ENCODE data around the gene SETD1B. TPM values are rescaled to one million over a fixed set of nuclear protein-coding genes. Genes with fewer than 3 reads are reported as not detected.

SETD1B gene
- total RNA-seq, 4 donors from 2014 or later: 10.1 to 15.0 (median 11.6) TPM

GRCh38 chr12:121813951-121814350 is 10.1 kb downstream of the SETD1B start:
- WGBS, 2 donors: 89 to 90% methylated on average over 7 to 13 of the region's 14 CpGs
- TF ChIP-seq POLR2A (IDR thresholded peaks at IDR 0.05): no peak
- TF ChIP-seq CTCF (IDR thresholded peaks at IDR 0.05): no peak
- no peak overlapping the region for H3K4me3 ChIP-seq (ENCODE audit: low read depth, poor library complexity, severe bottlenecking)
- no peak for DNase-seq (ENCODE audit: low spot score in 2 of 2)
- intact Hi-C loops (cut with DNase I; ENCODE audit: low total_unique reads): no loop called here

GRCh38 chr12:121814429-121815119 is 10.8 kb downstream of the SETD1B start:
- H3K4me3 ChIP-seq (ENCODE audit: low read depth, poor library complexity, severe bottlenecking): no peak overlapping the region
- no peak for TF ChIP-seq POLR2A (IDR thresholded peaks at IDR 0.05)
- no peak for TF ChIP-seq CTCF (IDR thresholded peaks at IDR 0.05)
- WGBS, 2 donors: 92% methylated on average over 21 to 31 of the region's 31 CpGs
- intact Hi-C loops (cut with DNase I; ENCODE audit: low total_unique reads): no loop called here
- peak in 1 of 2 donors; percentile 86 for DNase-seq (ENCODE audit: low spot score in 2 of 2)

GRCh38 chr12:121815263-121815662 is 11.5 kb downstream of the SETD1B start:
- 82 to 91% methylated on average over 8 of the region's 8 CpGs for WGBS, 2 donors
- intact Hi-C loops (cut with DNase I; ENCODE audit: low total_unique reads): no loop called here
- no peak overlapping the region for H3K4me3 ChIP-seq (ENCODE audit: low read depth, poor library complexity, severe bottlenecking)
- DNase-seq (ENCODE audit: low spot score in 2 of 2): no peak
- TF ChIP-seq CTCF (IDR thresholded peaks at IDR 0.05): no peak
- TF ChIP-seq POLR2A (IDR thresholded peaks at IDR 0.05): no peak

DNA sequence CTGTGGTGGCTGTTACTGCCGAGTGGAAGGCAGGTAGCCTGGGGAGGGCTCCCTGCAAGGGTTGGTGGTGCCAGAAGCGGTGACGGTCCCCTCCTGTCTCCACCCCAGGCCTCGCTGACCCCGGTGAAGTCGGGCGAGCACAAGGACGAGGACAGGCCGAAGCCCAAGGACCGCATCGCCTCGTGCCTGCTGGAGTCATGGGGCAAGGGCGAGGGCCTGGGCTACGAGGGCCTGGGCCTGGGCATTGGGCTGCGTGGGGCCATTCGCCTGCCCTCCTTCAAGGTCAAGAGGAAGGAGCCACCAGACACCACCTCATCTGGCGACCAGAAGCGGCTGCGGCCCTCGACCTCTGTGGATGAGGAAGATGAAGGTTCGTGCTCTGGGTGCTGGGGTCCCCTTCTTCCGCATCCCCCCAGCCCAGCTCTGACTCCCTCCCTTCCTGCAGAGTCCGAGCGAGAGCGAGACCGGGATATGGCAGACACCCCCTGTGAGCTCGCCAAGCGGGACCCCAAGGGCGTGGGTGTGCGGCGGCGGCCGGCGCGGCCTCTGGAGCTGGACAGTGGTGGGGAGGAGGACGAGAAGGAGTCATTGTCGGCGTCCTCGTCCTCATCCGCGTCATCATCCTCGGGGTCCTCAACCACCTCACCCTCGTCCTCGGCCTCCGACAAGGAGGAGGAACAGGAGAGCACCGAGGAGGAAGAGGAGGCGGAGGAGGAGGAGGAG is 13.3 kb downstream of the SETD1B start:
- 94% methylated on average over 40 to 47 of the region's 47 CpGs for WGBS, 2 donors
- TF ChIP-seq CTCF (IDR thresholded peaks at IDR 0.05): no peak
- no peak for TF ChIP-seq POLR2A (IDR thresholded peaks at IDR 0.05)
- intact Hi-C loops (cut with DNase I; ENCODE audit: low total_unique reads): no loop called here
- DNase-seq (ENCODE audit: low spot score in 2 of 2): no peak
- H3K4me3 ChIP-seq (ENCODE audit: low read depth, poor library complexity, severe bottlenecking): no peak overlapping the region

GRCh38 chr12:121817648-121818043 is 13.8 kb downstream of the SETD1B start:
- no peak overlapping the region for H3K4me3 ChIP-seq (ENCODE audit: low read depth, poor library complexity, severe bottlenecking)
- no peak for TF ChIP-seq POLR2A (IDR thresholded peaks at IDR 0.05)
- no peak for TF ChIP-seq CTCF (IDR thresholded peaks at IDR 0.05)
- intact Hi-C loops (cut with DNase I; ENCODE audit: low total_unique reads): no loop called here
- WGBS, 2 donors: 93% methylated on average over 18 of the region's 18 CpGs
- no peak for DNase-seq (ENCODE audit: low spot score in 2 of 2)
